AG04450 (cell line): ENCODE data around the gene KCNMB2. TPM values are rescaled to one million over a fixed set of nuclear protein-coding genes. Genes with fewer than 3 reads are reported as not detected.

Experiments
- CTCF ChIA-PET: fragments of 300-600, 350-600 bp; formaldehyde crosslinking; extraction: SDS; loops from one replicate; lab custom pipeline; 2022; ENCODE audit warnings: antibody characterized with exemption, inconsistent platforms; lab: Charles Lee
- POLR2A ChIA-PET: fragments of 350-600 bp; formaldehyde crosslinking; extraction: SDS; loops from one replicate; lab custom pipeline; 2021; ENCODE audit warnings: antibody characterized with exemption, inconsistent platforms; lab: Yijun Ruan, JAX
- DNase-seq: peaks from one replicate; pipeline ENCODE4 v3.0.0-alpha.2; 2011; ENCODE audit warnings: low read depth, low spot score
- H3K27ac ChIP-seq: one replicate; pipeline ENCODE4 v1.5.1; 2012; ENCODE audit warnings: low read depth, low read length, control low read depth
- H3K27me3 ChIP-seq: one replicate; pipeline ENCODE4 v1.6.0; 2012; ENCODE audit warnings: low read length; ENCODE audit not compliant: control insufficient read depth, insufficient read depth
- H3K4me3 ChIP-seq: 2 replicates; pipeline ENCODE4 v1.5.1; 2011; ENCODE audit warnings: mild to moderate bottlenecking, low read depth, low read length, control low read depth
- H3K9me3 ChIP-seq: 2 replicates; pipeline ENCODE4 v1.5.1; 2012; ENCODE audit warnings: low read length; ENCODE audit not compliant: control insufficient read depth, insufficient read depth
- polyA plus RNA-seq: library from polyadenylated mRNA; depleted of rRNA; stranded (reverse); fragments of >200 nt; gene quantifications from 2 replicates; pipeline ENCODE4 v1.2.3, GENCODE V29; 2011
- TF ChIP-seq, protein P1 (sequence below): IDR thresholded peaks from 2 replicates; pipeline ENCODE4 v1.5.1; 2011; ENCODE audit warnings: low read depth, low read length, control low read depth, inconsistent platforms

Gene KCNMB2
- polyA plus RNA-seq, 1 experiment, result not detected

GRCh38 chr3:178880274-178880673 lies 344.0 kb downstream of the KCNMB2 start:
- Histone ChIP-seq H3K9me3 (no peaks in the 10 kb centered on the region), H3K27me3 (peaks cover 3% of the 10 kb centered on the region), H3K27ac (no peak overlapping the region), H3K4me3 (no peak overlapping the region)
- DNase-seq, result no peak
- POLR2A ChIA-PET, result no interaction called here
- TF ChIP-seq, protein P1, sequence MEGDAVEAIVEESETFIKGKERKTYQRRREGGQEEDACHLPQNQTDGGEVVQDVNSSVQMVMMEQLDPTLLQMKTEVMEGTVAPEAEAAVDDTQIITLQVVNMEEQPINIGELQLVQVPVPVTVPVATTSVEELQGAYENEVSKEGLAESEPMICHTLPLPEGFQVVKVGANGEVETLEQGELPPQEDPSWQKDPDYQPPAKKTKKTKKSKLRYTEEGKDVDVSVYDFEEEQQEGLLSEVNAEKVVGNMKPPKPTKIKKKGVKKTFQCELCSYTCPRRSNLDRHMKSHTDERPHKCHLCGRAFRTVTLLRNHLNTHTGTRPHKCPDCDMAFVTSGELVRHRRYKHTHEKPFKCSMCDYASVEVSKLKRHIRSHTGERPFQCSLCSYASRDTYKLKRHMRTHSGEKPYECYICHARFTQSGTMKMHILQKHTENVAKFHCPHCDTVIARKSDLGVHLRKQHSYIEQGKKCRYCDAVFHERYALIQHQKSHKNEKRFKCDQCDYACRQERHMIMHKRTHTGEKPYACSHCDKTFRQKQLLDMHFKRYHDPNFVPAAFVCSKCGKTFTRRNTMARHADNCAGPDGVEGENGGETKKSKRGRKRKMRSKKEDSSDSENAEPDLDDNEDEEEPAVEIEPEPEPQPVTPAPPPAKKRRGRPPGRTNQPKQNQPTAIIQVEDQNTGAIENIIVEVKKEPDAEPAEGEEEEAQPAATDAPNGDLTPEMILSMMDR, result no peak
- CTCF ChIA-PET, result no interaction called here
